ENCODE data around the gene CLDN9.

- TF ChIP-seq POLR2A (IDR thresholded peaks at IDR 0.05) (no peak), CTCF (IDR thresholded peaks at IDR 0.05) (no peak)
Observed at GRCh38 chr16:3010510-3010909, 2.2 kb upstream of the CLDN9 start.
